ENCODE results near the gene MST1R. TPM values are rescaled to one million over a fixed set of nuclear protein-coding genes. Genes with fewer than 3 reads are reported as not detected.

The MST1R gene
- total RNA-seq, 4 donors from 2014 or later = 23.1 to 233 (median 146) TPM

DNA sequence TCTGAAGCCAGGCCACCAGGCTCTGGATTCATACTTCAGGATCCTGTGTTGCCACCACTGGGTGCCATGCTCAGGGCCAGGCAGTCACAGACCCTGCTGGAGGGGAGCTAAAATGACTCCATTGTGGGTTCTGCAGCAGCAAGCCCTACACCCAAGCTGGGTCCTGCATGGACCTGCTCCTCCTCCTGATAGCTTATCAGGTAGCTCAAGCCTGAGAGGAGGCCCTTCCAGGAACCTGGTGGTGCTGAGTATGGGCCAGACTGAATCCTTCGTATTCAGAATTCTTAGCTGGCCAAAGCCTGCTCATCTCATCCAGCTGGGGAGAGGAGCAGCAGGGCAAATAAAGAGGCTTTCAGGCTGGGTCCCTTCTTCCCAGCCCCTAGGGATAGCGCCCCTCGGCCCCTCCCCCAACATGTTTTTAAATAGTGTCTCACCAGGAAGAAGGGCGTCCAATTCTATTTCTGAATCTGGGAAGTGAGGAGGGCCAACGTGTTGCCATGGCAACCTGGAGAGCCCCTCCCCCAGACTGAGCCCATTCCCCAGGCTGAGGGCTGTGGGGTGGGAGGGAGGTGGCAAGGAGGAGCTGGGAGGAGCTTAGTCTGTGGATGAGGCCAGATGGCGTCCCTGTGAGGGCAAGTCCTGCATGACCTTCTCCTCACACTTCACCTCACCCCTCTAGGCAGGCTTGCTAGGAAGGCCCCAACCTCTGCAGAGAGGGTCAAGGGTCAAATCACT is 22.9 kb downstream of the MST1R start:
- TF ChIP-seq CTCF (IDR thresholded peaks at IDR 0.05) (no peak), POLR2A (IDR thresholded peaks at IDR 0.05) (no peak)
- DNase-seq = no peak
- no peak overlapping the region for H3K27ac ChIP-seq

DNA sequence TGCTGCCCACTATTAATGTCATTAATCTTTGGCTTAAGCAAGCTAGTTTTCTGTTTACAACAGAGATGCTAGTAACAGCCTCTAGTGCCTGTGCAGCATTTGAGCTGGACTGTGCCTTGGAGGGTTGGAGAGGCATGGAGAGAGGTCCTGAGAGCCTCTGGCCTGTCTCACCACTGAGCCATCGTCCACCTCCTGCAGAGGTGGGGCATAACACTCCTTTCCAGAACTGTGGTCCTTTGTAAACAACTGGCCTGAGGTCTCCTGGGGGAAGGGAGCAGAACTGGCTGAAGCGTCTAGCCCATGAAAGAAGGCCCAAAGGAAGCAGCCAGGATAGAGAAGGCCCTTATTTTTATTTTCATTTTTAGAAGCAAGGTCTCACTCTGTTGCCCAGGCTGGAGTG is 24.0 kb downstream of the MST1R start:
- Histone ChIP-seq H3K4me1 (peaks cover 0 to 17% (median 0%) of the 10 kb centered on the region in 4 donors), H3K27me3 (no peaks in the 10 kb centered on the region), H3K4me3 (no peak overlapping the region), H3K36me3 (no peaks in the 10 kb centered on the region), H3K27ac (no peak overlapping the region), H3K9me3 (no peaks in the 10 kb centered on the region)
- DNase-seq = no peak
- TF ChIP-seq CTCF (IDR thresholded peaks at IDR 0.05) = no peak

More for the DNA sequence above, 22.9 kb downstream of the MST1R start:
- no peak overlapping the region for H3K4me3 ChIP-seq
- no peaks in the 10 kb centered on the region for H3K27me3 ChIP-seq
- no peaks in the 10 kb centered on the region for H3K9me3 ChIP-seq
- H3K4me1 ChIP-seq = peaks cover 0 to 17% (median 0%) of the 10 kb centered on the region in 4 donors
- no peaks in the 10 kb centered on the region for H3K36me3 ChIP-seq

DNA sequence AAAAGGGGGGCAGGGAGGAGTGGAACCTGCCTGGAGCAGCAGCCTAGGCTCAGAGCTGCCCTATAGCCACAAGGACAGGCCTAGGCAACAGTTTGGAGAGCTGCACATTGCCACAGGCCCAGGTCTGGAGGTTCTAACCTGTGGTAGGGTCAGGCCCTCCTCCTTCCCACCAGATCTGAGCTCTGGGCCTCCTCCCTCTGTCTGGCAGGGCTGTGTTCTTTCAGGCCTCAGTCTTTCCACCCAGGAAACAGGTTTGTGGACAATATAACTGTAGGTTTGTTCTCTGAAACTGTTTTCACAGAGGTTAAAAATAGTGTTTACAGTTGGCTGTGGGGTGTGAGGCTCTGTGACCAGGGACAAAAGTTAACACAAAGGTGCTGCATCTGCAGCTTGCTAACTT is 25.0 kb downstream of the MST1R start:
- Histone ChIP-seq H3K4me1 (peaks cover 0 to 23% (median 2%) of the 10 kb centered on the region in 4 donors), H3K36me3 (no peaks in the 10 kb centered on the region), H3K27ac (no peak overlapping the region), H3K4me3 (no peak overlapping the region), H3K27me3 (no peaks in the 10 kb centered on the region), H3K9me3 (no peaks in the 10 kb centered on the region)
- no peak for DNase-seq
- no peak for TF ChIP-seq POLR2A (IDR thresholded peaks at IDR 0.05)
- TF ChIP-seq CTCF (IDR thresholded peaks at IDR 0.05) = no peak

- DNase-seq = no peak
- peaks cover 0 to 31% (median 2%) of the 10 kb centered on the region in 4 donors for H3K4me1 ChIP-seq
- no peak overlapping the region for H3K4me3 ChIP-seq
- H3K36me3 ChIP-seq = no peaks in the 10 kb centered on the region
- H3K9me3 ChIP-seq = no peaks in the 10 kb centered on the region
- H3K27me3 ChIP-seq = no peaks in the 10 kb centered on the region
- no peak overlapping the region for H3K27ac ChIP-seq
- TF ChIP-seq CTCF (IDR thresholded peaks at IDR 0.05) (no peak), POLR2A (IDR thresholded peaks at IDR 0.05) (no peak)
These were observed 26.0 kb downstream of the MST1R start for GRCh38 chr3:49877716-49878115.

DNA sequence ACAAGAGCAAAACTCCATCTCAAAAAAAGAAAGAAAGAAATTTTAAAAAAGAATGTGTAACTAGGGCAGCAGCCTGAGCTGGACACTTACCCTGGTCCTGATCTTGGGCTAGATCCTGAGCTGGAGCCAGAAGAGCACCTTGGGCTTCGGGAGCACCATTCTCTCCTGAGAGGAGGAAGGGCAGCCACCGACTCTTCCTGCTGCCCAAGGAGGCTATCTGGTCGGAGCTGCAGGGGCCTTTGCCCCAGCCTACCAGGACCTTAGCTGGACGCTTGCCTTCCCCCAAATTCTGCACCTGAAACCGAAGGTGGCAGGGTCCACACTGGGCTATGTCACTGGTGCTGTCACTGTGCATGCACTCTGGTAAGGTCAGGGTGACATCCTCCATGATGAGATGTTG is 27.1 kb downstream of the MST1R start:
- TF ChIP-seq POLR2A (IDR thresholded peaks at IDR 0.05) (no peak), CTCF (IDR thresholded peaks at IDR 0.05) (no peak)
- Histone ChIP-seq H3K27ac (no peak overlapping the region), H3K36me3 (no peaks in the 10 kb centered on the region), H3K4me3 (no peak overlapping the region), H3K4me1 (peaks cover 0 to 24% (median 3%) of the 10 kb centered on the region in 4 donors), H3K9me3 (no peaks in the 10 kb centered on the region), H3K27me3 (no peaks in the 10 kb centered on the region)
- DNase-seq = no peak
